HCT116 (cell line): ENCODE results near the gene PCIF1. TPM values are rescaled to one million over a fixed set of nuclear protein-coding genes. Genes with fewer than 3 reads are reported as not detected.

Experiments
- ATAC-seq: fragments of 200-7000 bp; cut with Tn5 transposase; 2 replicates; pipeline ENCODE4 v1.9.1; 2020; ENCODE audit warnings: mild to moderate bottlenecking, moderate library complexity
- BruUV-seq: library from RNA; stranded (reverse); fragments of 400-500 nt; replicated peaks from 2 replicates; lab custom pipeline; 2021; lab: Mats Ljungman, UMichigan
- CTCF ChIA-PET: fragments of 300-600 bp; sonication (Branson Sonifier 250); formaldehyde crosslinking; loops from one replicate; lab custom pipeline; 2021; ENCODE audit warnings: antibody characterized with exemption; lab: Charles Lee
- POLR2A ChIA-PET: fragments of 300-600, 350-600 bp; sonication (Branson Sonifier 250); formaldehyde crosslinking; loops from one replicate; lab custom pipeline; 2021; ENCODE audit warnings: antibody characterized with exemption; lab: Charles Lee
- RAD21 ChIA-PET, 2 experiments: fragments of 300-600 bp; sonication (Branson Sonifier 250); formaldehyde crosslinking; loops; one replicate each; lab custom pipeline; 2023; ENCODE audit warnings: low total read pairs in 2 of 2; ENCODE audit not compliant: uncharacterized antibody in 2 of 2, unreplicated experiment in 2 of 2, low non-redundant PET in 1 of 2; lab: Charles Lee
- DNase-seq: peaks from one replicate; pipeline ENCODE4 v3.0.0-alpha.2; 2010; ENCODE audit warnings: low read depth, low spot score
- H2AFZ ChIP-seq: fragments of 200-600 bp; shearing (Covaris generic), sonication (generic); 2 replicates; pipeline ENCODE4 v1.6.1; 2017; ENCODE audit warnings: low read depth, mixed run types, mixed read lengths, antibody characterized with exemption, low read length; ENCODE audit not compliant: poor library complexity, severe bottlenecking
- H3K27ac ChIP-seq: 2 replicates; pipeline ENCODE4 v1.5.1; 2012; ENCODE audit warnings: low read depth, low read length
- H3K27me3 ChIP-seq: fragments of 200-600 bp; sonication (generic); 2 replicates; pipeline ENCODE4 v1.6.1; 2016; ENCODE audit warnings: mixed run types, low read length, mixed read lengths; ENCODE audit not compliant: insufficient read depth
- H3K36me3 ChIP-seq, 2 experiments: fragments of 200-500 bp in 1 of 2; fragments of 200-600 bp in 1 of 2; sonication (Bioruptor generic) in 1 of 2; sonication (generic) in 1 of 2; 2 replicates each; pipeline versions ENCODE4 v1.5.1 to v1.6.1; 2014 to 2016; ENCODE audit warnings: low read length in 2 of 2, inconsistent platforms in 1 of 2, mixed read lengths in 1 of 2, mixed run types in 1 of 2; ENCODE audit not compliant: insufficient read depth in 2 of 2, control insufficient read depth in 1 of 2
- H3K4me1 ChIP-seq, 2 experiments: fragments of 200-600 bp in 1 of 2; sonication (generic) in 1 of 2; 2 replicates each; pipeline versions ENCODE4 v1.5.1 to v1.6.1; 2012 to 2017; ENCODE audit warnings: low read length in 2 of 2, inconsistent platforms in 1 of 2, mild to moderate bottlenecking in 1 of 2, mixed read lengths in 1 of 2, mixed run types in 1 of 2, moderate library complexity in 1 of 2; ENCODE audit not compliant: insufficient read depth in 2 of 2, control insufficient read depth in 1 of 2
- H3K4me2 ChIP-seq: fragments of 200-600 bp; sonication (generic); 2 replicates; pipeline ENCODE4 v1.6.1; 2017; ENCODE audit warnings: mixed run types, low read length, mixed read lengths
- H3K4me3 ChIP-seq, 2 experiments: fragments of 200-600 bp in 1 of 2; sonication (generic) in 1 of 2; replicated peaks in 1 of 2; 2 replicates each; pipeline ENCODE4 v1.5.1; 2011 to 2016; ENCODE audit warnings: low read length in 2 of 2, control low read depth in 1 of 2, low read depth in 1 of 2, mild to moderate bottlenecking in 1 of 2, mixed read lengths in 1 of 2, mixed run types in 1 of 2
- H3K79me2 ChIP-seq: fragments of 200-600 bp; sonication (generic); 2 replicates; pipeline ENCODE4 v1.6.1; 2017; ENCODE audit warnings: mild to moderate bottlenecking, mixed run types, low read length, moderate library complexity, mixed read lengths; ENCODE audit not compliant: insufficient read depth
- H3K9ac ChIP-seq: fragments of 200-600 bp; sonication (generic); 2 replicates; pipeline ENCODE4 v1.6.1; 2016; ENCODE audit warnings: low read length, mixed read lengths
- H3K9me2 ChIP-seq: fragments of 200-600 bp; sonication (generic), shearing (Covaris generic); 2 replicates; pipeline ENCODE4 v1.6.1; 2017; ENCODE audit warnings: mixed run types, mild to moderate bottlenecking, moderate library complexity; ENCODE audit not compliant: insufficient read depth
- H3K9me3 ChIP-seq, 2 experiments: fragments of 200-500 bp in 1 of 2; fragments of 200-600 bp in 1 of 2; sonication (Bioruptor generic) in 1 of 2; sonication (generic) in 1 of 2; 2 replicates each; pipeline ENCODE4 v1.6.1; 2014 to 2017; ENCODE audit warnings: low read length in 2 of 2, mixed read lengths in 2 of 2, inconsistent platforms in 1 of 2, low read depth in 1 of 2, mild to moderate bottlenecking in 1 of 2, mixed run types in 1 of 2, moderate library complexity in 1 of 2; ENCODE audit not compliant: control insufficient read depth in 1 of 2, insufficient read depth in 1 of 2
- H4K20me1 ChIP-seq: fragments of 200-600 bp; sonication (generic), shearing (Covaris generic); 2 replicates; pipeline ENCODE4 v1.6.1; 2017; ENCODE audit warnings: mixed run types, mild to moderate bottlenecking, moderate library complexity; ENCODE audit not compliant: insufficient read depth
- EGR1 ChIP-seq: IDR thresholded peaks from 2 replicates; pipeline ENCODE4 v1.6.1; 2012; ENCODE audit warnings: low read depth
- ELF1 ChIP-seq: IDR thresholded peaks from 2 replicates; pipeline ENCODE4 v1.6.1; 2012; ENCODE audit warnings: low read depth, borderline replicate concordance
- EZH2 ChIP-seq: fragments of 200-600 bp; sonication (generic); IDR thresholded peaks from 2 replicates; pipeline ENCODE4 v1.6.1; 2017; ENCODE audit warnings: antibody characterized with exemption, mixed run types
- JUND ChIP-seq: IDR thresholded peaks from 2 replicates; pipeline ENCODE4 v1.6.1; 2012
- POLR2A ChIP-seq: IDR thresholded peaks from 2 replicates; pipeline ENCODE4 v1.7.0; 2011; ENCODE audit warnings: borderline replicate concordance; ENCODE audit not compliant: insufficient read depth, insufficient read length; ENCODE audit errors: extremely low read depth
- POLR2AphosphoS5 ChIP-seq: IDR thresholded peaks from 2 replicates; pipeline ENCODE4 v1.6.1; 2011; ENCODE audit warnings: mild to moderate bottlenecking, low read depth, low read length, moderate library complexity
- RAD21 ChIP-seq: IDR thresholded peaks from 2 replicates; pipeline ENCODE4 v1.6.1; 2012; ENCODE audit warnings: low read depth, mild to moderate bottlenecking
- SIN3A ChIP-seq: IDR thresholded peaks from 2 replicates; pipeline ENCODE4 v1.6.1; 2012; ENCODE audit warnings: low read depth
- YY1 ChIP-seq: IDR thresholded peaks from 2 replicates; pipeline ENCODE4 v1.6.1; 2011; ENCODE audit warnings: low read length, low read depth, moderate library complexity, mild to moderate bottlenecking; ENCODE audit not compliant: insufficient replicate concordance; ENCODE audit errors: extremely low read depth
- ZBTB33 ChIP-seq: IDR thresholded peaks from 2 replicates; pipeline ENCODE4 v1.6.1; 2011; ENCODE audit warnings: mild to moderate bottlenecking, low read length, moderate library complexity; ENCODE audit not compliant: insufficient replicate concordance; ENCODE audit errors: extremely low read depth
- ZFX ChIP-seq: fragments of 450-650 bp; IDR thresholded peaks from 2 replicates; pipeline ENCODE4 v1.6.1; 2017
- ZNF274 ChIP-seq: fragments of 200-500 bp; sonication (Bioruptor generic); IDR thresholded peaks from 2 replicates; pipeline ENCODE4 v1.6.1; 2014; ENCODE audit warnings: mild to moderate bottlenecking, low read depth, low read length, inconsistent platforms
- intact Hi-C: fragments of 100-400 bp; cut with micrococcal nuclease; formaldehyde crosslinking; loops from 2 replicates; pipeline ENCODE4 v1.10.0; 2022
- total RNA-seq: library from RNA; stranded (reverse); gene quantifications from one replicate; pipeline ENCODE4 v1.2.1, GENCODE V29; 2021; ENCODE audit not compliant: unreplicated experiment
- TF ChIP-seq, protein P1 (sequence below): IDR thresholded peaks from 2 replicates; pipeline ENCODE4 v1.6.1; 2012

PCIF1 gene
- total RNA-seq, 1 experiment from 2014 or later, result 31.8 TPM

DNA sequence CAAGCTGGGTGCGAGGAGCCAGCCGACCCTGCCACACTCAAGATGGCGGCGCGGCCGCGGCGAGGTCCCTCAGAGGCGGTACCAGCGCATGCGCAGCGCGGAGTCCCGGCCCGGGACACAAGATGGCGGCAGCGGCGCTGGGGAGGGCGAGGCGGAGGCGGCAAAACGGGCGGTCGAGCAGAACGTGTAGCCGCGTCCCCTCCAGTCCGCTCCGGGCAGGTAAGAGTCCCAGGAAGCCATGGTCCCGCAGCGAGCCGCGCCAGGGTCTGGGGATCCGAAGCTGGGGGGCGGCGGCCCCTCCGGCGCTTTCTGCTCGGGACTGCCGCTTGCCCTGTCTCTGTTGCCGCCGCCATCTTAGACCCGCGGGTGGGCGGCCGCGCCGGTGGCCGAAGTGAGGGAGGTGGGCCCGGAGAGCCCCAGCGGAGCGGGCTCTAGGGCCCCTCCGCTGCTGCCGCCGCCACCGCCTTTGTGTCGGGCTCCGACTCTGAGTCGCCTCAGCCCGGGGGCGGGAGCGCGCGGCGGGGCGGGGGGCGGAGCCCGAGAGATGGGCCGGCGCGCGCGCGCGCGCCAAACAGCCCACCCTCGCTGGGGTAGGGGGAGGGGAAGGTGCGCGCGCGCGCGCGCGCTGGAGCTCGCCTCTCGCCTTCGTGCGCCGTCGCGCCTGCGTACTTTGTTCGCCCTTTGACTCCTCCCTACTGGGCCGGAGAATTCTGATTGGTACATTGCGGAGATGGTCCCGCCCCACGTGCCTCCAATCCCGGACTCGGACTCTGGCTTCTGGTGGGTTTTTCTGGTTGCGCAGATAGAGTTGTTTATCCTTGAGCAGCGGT, at the start of gene PCIF1 (continued):
- no peak for TF ChIP-seq ZBTB33
- TF ChIP-seq POLR2A, result peak; percentile 89

DNA sequence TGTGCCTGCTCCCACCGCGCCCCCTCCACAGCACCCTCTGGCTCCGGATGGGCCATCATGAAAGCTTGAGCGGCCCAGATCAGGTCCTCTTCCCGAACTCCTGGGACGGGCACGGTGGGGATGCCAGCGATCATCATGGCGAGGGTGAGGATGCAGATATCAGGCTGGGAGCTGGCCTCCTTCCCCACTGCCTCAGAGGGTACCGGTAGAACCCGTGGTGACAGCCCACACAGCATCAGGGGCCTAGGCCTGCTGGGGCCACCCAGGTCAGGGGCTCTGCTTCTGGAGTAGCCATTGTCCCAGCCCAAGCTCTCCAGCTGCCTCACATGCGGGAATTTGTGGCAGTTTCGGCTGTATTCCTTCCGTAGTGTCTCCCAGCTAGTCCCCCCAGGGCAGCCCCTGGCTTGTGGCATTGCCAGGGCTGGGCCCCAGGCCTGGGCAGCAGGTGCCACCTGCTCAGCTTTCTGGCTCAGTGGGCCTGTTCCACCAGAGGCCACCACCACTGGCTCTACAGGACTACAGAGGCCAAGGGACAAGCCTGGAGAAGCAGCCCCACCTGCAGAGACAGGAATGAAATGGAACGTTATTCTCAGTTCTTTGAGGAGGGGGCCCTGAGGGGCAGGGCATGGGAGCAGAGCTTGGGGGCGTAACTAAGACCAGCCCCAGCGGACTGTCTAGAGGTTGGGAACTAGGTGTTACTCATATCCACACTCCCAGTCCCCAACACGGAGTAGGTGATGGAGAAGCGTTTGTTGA, 47.7 kb upstream of the PCIF1 start:
- H3K27me3 ChIP-seq, result no peaks in the 10 kb centered on the region
- H3K9ac ChIP-seq, result no peak overlapping the region
- no peaks in the 10 kb centered on the region for H3K9me3 ChIP-seq
- ChIA-PET POLR2A (no interaction called here), CTCF (no interaction called here), RAD21 (no interaction called here)
- TF ChIP-seq, protein P1, sequence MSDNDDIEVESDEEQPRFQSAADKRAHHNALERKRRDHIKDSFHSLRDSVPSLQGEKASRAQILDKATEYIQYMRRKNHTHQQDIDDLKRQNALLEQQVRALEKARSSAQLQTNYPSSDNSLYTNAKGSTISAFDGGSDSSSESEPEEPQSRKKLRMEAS, result no peak
- TF ChIP-seq ZBTB33 (no peak), ZFX (no peak), JUND (no peak), EGR1 (no peak), SIN3A (no peak), ZNF274 (no peak), RAD21 (no peak), POLR2AphosphoS5 (no peak), ELF1 (no peak), EZH2 (no peak), YY1 (no peak)
- no peaks in the 10 kb centered on the region for H3K9me2 ChIP-seq
- H2AFZ ChIP-seq, result no peak overlapping the region
- H3K36me3 ChIP-seq, result peaks cover 8 to 18% of the 10 kb centered on the region in 2 experiments; a peak in 2 of 4 replicates
- H3K4me3 ChIP-seq, result no peak overlapping the region
- no peak overlapping the region for H3K27ac ChIP-seq
- H3K79me2 ChIP-seq, result peaks cover 15% of the 10 kb centered on the region
- peaks cover 19 to 32% of the 10 kb centered on the region in 2 experiments for H3K4me1 ChIP-seq
- no peaks in the 10 kb centered on the region for H4K20me1 ChIP-seq
- intact Hi-C loops, result no loop called here
- H3K4me2 ChIP-seq, result no peak overlapping the region
- BruUV-seq, result no TSS peak
- ATAC-seq (no peak), DNase-seq (no peak)
